ENCODE results near the gene FAM89A. TPM values are rescaled to one million over a fixed set of nuclear protein-coding genes. Genes with fewer than 3 reads are reported as not detected.

Gene FAM89A
- total RNA-seq, result 1.6 and 10.8 TPM in 2 replicates

DNA sequence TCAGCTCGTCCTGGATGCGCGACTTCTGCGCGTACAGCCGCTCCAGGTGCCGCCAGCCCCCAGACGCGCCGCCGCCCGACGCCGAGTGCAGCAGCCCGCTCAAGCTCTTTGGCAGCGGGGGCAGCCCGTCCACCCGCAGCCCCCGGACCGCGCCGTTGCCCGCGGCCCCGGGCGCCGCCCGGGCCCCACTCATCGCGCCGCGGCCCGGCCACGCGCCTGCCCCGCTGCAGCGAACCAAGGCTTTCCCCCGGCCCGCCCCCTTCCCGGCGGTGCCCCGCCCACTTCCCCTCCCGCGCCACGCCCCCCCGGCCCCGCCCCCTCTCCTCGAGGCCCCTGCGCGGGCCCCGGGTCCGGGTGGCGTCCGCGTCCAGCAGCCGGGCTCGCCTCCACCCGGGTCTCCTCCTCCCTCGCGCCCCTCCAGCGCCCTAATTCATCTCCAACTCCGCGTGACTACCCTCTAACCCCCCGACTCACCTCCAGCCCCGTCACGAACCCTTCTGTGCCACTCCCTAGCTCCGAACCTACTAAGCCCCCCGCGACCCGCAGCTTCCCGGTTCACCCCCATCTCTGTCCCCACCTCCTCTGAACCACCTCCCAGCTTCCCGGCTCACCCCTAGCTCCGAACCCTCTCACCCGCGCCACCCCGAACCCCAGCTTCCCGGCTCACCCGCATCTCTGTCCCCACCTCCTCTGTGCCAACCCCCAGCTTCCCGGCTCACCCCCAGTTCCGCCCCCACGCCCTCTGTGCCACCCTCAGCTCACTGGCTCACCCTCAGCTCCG lies at the start of gene FAM89A:
FAM89A (minus strand) TSS at position 236 of the 781 bp plus-strand sequence; CDS start at position 193, 43 bp downstream.

DNA sequence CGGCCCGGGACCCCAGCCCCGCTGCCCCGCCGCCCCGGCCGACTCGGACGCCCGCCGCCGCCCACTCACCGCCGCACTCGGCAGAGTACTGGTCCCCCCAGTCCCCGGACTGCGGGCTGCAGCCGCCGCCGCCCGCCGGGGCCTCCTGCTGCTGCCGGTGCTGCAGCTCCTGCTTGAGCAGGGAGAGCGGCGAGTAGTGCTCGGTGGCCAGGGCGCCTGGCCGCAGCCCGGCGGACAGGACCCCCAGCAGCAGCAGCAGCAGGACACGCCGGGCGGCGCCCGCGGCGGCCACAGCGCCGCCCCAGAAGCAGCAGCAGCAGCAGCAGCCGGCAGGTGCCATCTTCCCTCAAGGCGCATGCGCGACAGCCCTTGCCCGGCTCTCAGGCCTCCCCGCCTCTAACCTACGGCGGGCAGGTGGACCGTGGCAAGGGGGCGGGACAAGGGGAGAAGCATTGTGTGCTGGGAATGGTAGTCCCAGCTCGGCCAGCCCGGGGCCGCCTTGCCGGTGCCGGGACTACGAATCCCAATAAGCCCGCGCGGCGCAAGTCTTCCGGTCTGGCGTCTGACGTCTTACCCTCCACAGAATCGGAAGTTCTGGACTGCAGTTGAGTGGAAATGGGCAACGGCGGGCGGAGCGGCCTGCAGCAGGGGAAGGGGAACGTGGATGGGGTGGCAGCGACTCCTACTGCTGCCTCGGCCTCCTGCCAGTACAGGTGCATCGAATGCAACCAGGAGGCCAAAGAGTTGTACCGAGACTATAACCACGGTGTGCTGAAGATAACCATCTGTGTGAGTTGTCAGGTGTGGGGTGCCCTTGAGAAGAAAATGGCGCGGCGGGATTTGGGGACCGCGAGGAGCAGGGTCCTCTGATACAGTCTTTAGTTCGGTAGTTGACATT lies 61.3 kb downstream of the FAM89A start, which contains the start of the genes ARV1 and TTC13:
ARV1 (plus strand) TSS at position 604 of the 898 bp plus-strand sequence; CDS start at position 616, 12 bp downstream.
TTC13 (minus strand) TSS at position 371 of the 898 bp plus-strand sequence; CDS start at position 340, 31 bp downstream.

Other genes with a start within 250 kb of the FAM89A start
- 87.1 and 166 TPM in 2 replicates for gene C1orf198, start 171.7 kb downstream of the FAM89A start, total RNA-seq
- gene TTC13, start 61.4 kb downstream of the FAM89A start, total RNA-seq, result 15.5 and 17.9 TPM in 2 replicates
- gene ARV1, start 61.2 kb downstream of the FAM89A start, total RNA-seq, result 9.7 and 15.2 TPM in 2 replicates
- 0.03 and 0.39 TPM in 2 replicates for gene TRIM67, start 121.8 kb upstream of the FAM89A start, total RNA-seq
- 44.2 and 53.9 TPM in 2 replicates for gene GNPAT, start 201.0 kb upstream of the FAM89A start, total RNA-seq

Measured in smooth muscle cell of the pulmonary artery (primary cell).